ENCODE results near the gene SLC22A6. TPM values are rescaled to one million over a fixed set of nuclear protein-coding genes. Genes with fewer than 3 reads are reported as not detected.

The SLC22A6 gene
- total RNA-seq, 1 donor from 2014 or later = not detected

DNA sequence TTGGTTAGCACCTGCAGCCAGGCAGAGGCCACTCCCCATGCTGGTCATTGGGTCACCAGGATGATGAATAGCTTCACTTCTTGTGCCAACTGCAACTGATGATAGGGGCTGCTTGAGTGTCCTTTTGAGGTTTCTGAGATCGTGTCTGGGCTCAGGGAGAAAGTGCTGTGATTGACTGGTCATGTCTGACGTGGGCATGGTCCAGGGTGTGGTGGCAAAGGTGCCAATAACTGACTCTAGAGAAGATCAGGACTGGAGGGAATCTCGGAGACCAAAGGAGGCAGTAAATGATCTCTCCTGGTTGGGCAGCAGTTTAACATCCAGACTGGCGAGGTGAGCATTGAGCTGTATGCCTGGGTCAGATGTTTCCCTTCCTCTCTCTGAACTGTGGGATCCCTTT, 10.0 kb upstream of the SLC22A6 start:
- H3K36me3 ChIP-seq = no peaks in the 10 kb centered on the region
- no peak overlapping the region for H3K27ac ChIP-seq
- no peaks in the 10 kb centered on the region for H3K27me3 ChIP-seq
- no peaks in the 10 kb centered on the region for H3K9me3 ChIP-seq
- peaks cover 2% of the 10 kb centered on the region for H3K4me1 ChIP-seq
- intact Hi-C loops (cut with DNase I) = no loop called here
- no peak for DNase-seq (ENCODE audit: extremely low spot score in 2 of 2)
- TF ChIP-seq POLR2A (IDR thresholded peaks at IDR 0.05) (no peak), POLR2AphosphoS5 (IDR thresholded peaks at IDR 0.05; ENCODE audit: insufficient read depth in 1 of 2, low read depth in 1 of 2) (no peak)
- TF ChIP-seq, protein P1, sequence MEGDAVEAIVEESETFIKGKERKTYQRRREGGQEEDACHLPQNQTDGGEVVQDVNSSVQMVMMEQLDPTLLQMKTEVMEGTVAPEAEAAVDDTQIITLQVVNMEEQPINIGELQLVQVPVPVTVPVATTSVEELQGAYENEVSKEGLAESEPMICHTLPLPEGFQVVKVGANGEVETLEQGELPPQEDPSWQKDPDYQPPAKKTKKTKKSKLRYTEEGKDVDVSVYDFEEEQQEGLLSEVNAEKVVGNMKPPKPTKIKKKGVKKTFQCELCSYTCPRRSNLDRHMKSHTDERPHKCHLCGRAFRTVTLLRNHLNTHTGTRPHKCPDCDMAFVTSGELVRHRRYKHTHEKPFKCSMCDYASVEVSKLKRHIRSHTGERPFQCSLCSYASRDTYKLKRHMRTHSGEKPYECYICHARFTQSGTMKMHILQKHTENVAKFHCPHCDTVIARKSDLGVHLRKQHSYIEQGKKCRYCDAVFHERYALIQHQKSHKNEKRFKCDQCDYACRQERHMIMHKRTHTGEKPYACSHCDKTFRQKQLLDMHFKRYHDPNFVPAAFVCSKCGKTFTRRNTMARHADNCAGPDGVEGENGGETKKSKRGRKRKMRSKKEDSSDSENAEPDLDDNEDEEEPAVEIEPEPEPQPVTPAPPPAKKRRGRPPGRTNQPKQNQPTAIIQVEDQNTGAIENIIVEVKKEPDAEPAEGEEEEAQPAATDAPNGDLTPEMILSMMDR (IDR thresholded peaks at IDR 0.05) = no peak
- no peak overlapping the region for H3K4me3 ChIP-seq

DNA sequence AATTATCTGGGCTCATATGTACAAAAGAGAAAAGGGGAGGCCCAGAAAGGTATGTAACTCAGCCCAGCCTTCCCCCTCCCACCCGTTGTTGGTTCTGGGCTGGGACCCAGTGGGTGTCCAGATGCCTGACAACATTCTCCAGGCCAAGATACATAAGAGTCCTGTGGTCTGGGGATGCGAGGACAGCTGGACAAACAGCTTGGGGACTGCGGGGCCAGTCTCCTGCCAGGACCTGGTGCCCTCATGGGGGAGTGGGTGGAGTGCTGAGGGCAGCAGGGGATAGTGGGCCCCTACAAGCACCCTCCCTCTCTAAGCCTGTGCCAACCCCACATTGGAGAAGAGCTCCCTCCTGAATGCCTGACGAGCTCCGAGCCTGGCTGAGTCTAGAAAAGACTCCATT, 3.5 kb upstream of the SLC22A6 start:
- intact Hi-C loops (cut with DNase I) = loop anchor here (5.0 kb wide), 1 partner anchor 1596 kb away; the partner anchor contains the start of gene TMEM216
- Histone ChIP-seq H3K9me3 (no peaks in the 10 kb centered on the region), H3K4me1 (no peaks in the 10 kb centered on the region), H3K4me3 (no peak overlapping the region), H3K27me3 (no peaks in the 10 kb centered on the region), H3K36me3 (no peaks in the 10 kb centered on the region), H3K27ac (no peak overlapping the region)
- no peak for DNase-seq (ENCODE audit: extremely low spot score in 2 of 2)
- TF ChIP-seq, protein P1 (IDR thresholded peaks at IDR 0.05) = no peak
- TF ChIP-seq POLR2AphosphoS5 (IDR thresholded peaks at IDR 0.05; ENCODE audit: insufficient read depth in 1 of 2, low read depth in 1 of 2) (no peak), POLR2A (IDR thresholded peaks at IDR 0.05) (no peak)

- no peaks in the 10 kb centered on the region for H3K27me3 ChIP-seq
- no peaks in the 10 kb centered on the region for H3K4me1 ChIP-seq
- no peak for DNase-seq (ENCODE audit: extremely low spot score in 2 of 2)
- TF ChIP-seq POLR2AphosphoS5 (IDR thresholded peaks at IDR 0.05; ENCODE audit: insufficient read depth in 1 of 2, low read depth in 1 of 2) (no peak), POLR2A (IDR thresholded peaks at IDR 0.05) (no peak)
- TF ChIP-seq, protein P1 (IDR thresholded peaks at IDR 0.05) = no peak
- H3K36me3 ChIP-seq = no peaks in the 10 kb centered on the region
- H3K27ac ChIP-seq = no peak overlapping the region
- no peaks in the 10 kb centered on the region for H3K9me3 ChIP-seq
- H3K4me3 ChIP-seq = no peak overlapping the region
- intact Hi-C loops (cut with DNase I) = loop anchor here (5.0 kb wide), 1 partner anchor 1593 kb away; the partner anchor contains the start of gene TMEM216
Observed at GRCh38 chr11:62985041-62985750, 429 bp upstream of the SLC22A6 start.

DNA sequence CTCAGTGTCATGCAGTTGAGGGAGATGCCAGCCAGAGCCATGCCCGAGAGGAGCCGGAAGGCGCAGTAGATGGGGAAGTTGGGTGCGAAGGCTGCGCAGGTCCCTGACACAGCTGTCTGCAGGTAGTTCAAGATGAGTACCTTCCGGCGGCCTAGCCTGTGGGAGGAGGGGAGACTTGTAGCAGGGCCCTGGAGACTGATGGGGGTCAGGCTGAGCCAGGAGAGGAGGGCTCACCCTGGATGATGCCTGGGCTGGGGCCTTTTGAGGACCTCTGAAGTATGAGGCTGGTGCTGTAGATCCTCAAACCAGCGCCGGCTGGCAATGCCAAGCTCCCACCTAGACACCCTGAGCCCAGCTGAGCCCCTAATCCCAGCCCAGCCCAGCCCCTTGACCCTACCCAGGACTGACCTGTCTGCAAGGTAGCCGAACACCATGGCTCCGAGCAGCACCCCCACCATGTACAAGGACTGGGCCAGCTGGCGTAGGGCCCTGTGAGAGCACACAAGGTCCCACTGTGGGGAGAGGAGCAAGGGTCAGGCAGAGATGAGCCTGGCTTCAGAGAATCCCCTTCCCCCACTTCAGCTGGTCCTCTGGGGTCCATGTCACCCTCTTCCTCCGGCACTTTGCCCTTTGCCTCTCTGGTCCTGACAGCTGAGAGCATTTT, 1.1 kb downstream of the SLC22A6 start:
- no peak for TF ChIP-seq POLR2A (IDR thresholded peaks at IDR 0.05)
- no peak for TF ChIP-seq POLR2AphosphoS5 (IDR thresholded peaks at IDR 0.05; ENCODE audit: insufficient read depth in 1 of 2, low read depth in 1 of 2)
- TF ChIP-seq, protein P1 (IDR thresholded peaks at IDR 0.05) = no peak
- no peak overlapping the region for H3K27ac ChIP-seq
- no peaks in the 10 kb centered on the region for H3K36me3 ChIP-seq
- no peak overlapping the region for H3K4me3 ChIP-seq
- no peaks in the 10 kb centered on the region for H3K27me3 ChIP-seq
- DNase-seq (ENCODE audit: extremely low spot score in 2 of 2) = no peak
- no peaks in the 10 kb centered on the region for H3K4me1 ChIP-seq
- H3K9me3 ChIP-seq = no peaks in the 10 kb centered on the region
- intact Hi-C loops (cut with DNase I) = no loop called here

DNA sequence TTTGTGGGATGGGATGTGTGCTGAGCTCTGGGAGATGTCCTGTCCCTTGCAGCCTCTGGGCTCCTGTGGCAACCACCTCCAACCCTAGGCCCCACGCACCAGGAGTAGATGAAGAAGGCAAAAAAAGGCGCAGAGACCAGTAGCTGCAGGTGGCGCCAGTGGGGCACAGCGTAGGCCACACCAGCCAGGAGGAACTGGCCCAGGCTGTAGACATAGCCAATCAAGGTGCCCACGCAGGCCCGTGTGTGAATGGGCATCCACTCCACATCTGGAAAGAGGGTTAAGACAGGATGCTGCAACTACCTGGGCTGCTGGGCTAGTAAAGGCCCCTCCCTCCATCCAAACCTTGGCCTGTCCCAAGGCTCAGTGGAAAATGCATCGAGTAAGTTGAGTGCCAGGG, 3.0 kb downstream of the SLC22A6 start:
- TF ChIP-seq POLR2A (IDR thresholded peaks at IDR 0.05) = no peak
- TF ChIP-seq, protein P1 (IDR thresholded peaks at IDR 0.05) = no peak
- no peak for TF ChIP-seq POLR2AphosphoS5 (IDR thresholded peaks at IDR 0.05; ENCODE audit: insufficient read depth in 1 of 2, low read depth in 1 of 2)
- Histone ChIP-seq H3K4me3 (no peak overlapping the region), H3K36me3 (no peaks in the 10 kb centered on the region), H3K9me3 (no peaks in the 10 kb centered on the region), H3K27ac (no peak overlapping the region), H3K27me3 (no peaks in the 10 kb centered on the region), H3K4me1 (no peaks in the 10 kb centered on the region)
- intact Hi-C loops (cut with DNase I) = no loop called here
- no peak for DNase-seq (ENCODE audit: extremely low spot score in 2 of 2)
